GM12801 (cell line): ENCODE measurements around the gene C15orf39.

Source experiments
- TF ChIP-seq, protein P1 (sequence below): IDR thresholded peaks from one replicate; pipeline ENCODE4 v1.5.1; 2011; ENCODE audit warnings: control low read depth; ENCODE audit not compliant: insufficient read length; ENCODE audit errors: extremely low read depth

The C15orf39 gene

GRCh38 chr15:75217012-75217411, 15.3 kb downstream of the C15orf39 start:
- TF ChIP-seq, protein P1, sequence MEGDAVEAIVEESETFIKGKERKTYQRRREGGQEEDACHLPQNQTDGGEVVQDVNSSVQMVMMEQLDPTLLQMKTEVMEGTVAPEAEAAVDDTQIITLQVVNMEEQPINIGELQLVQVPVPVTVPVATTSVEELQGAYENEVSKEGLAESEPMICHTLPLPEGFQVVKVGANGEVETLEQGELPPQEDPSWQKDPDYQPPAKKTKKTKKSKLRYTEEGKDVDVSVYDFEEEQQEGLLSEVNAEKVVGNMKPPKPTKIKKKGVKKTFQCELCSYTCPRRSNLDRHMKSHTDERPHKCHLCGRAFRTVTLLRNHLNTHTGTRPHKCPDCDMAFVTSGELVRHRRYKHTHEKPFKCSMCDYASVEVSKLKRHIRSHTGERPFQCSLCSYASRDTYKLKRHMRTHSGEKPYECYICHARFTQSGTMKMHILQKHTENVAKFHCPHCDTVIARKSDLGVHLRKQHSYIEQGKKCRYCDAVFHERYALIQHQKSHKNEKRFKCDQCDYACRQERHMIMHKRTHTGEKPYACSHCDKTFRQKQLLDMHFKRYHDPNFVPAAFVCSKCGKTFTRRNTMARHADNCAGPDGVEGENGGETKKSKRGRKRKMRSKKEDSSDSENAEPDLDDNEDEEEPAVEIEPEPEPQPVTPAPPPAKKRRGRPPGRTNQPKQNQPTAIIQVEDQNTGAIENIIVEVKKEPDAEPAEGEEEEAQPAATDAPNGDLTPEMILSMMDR: no peak

GRCh38 chr15:75223688-75224087, 22.0 kb downstream of the C15orf39 start:
- TF ChIP-seq, protein P1: no peak

- TF ChIP-seq, protein P1: no peak
Observed at GRCh38 chr15:75224281-75224680, 22.6 kb downstream of the C15orf39 start.

GRCh38 chr15:75225951-75226732, 24.5 kb downstream of the C15orf39 start:
- TF ChIP-seq, protein P1: no peak

DNA sequence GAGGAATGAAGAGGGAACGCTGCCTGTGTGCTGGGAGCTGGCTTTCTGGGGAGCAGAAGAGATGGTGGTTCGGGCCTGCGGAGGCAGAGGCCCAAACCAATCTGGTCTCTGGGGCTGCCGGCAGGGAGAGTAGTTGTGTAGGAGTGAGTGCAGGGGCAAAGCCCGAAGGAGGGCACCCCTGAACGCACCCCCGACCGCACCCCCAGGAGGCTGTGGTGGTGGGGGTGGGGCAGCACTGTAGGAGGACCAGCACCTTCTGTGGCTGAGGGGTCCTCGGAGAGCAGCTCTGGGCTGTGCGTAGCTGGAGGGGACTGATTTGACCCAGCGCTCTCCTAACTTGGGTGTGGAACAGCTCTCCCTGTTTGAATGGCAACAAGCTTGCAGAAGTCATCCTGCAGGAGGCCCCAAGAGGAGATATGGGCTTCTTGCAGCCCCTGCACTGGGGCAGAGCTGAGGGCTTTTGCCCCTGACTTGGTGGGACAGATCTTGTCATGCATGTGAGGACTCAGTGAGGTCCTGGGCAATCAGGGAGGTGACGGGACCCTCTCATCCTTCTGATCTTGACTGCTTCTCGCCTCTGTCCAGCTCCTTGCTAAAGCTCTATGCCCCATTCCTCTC, 26.1 kb downstream of the C15orf39 start:
- TF ChIP-seq, protein P1: no peak

DNA sequence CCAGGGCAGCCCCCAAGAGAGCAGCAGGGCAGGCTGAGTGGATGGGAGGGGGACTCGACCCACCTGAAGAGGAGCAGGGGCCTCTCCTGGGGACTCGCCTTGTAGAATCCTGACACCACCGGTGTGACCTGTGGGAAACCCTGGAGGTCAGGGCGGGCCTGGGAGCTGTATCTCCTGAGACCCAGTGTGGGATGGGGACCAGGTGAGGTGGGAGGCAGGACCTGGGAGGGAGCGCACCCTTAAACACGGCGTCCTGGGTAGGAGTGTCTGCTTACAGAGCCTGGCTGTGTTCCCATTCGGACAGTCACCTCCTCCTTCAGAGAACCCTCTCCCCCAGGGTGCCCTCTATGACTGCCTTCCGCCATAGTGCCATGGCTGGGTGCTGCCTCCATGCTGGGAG, 27.1 kb downstream of the C15orf39 start:
- TF ChIP-seq, protein P1: no peak

GRCh38 chr15:75229191-75230015, 27.7 kb downstream of the C15orf39 start:
- TF ChIP-seq, protein P1: no peak
